Activated CD4-positive, alpha-beta memory T cell treated with anti-CD3 and anti-CD28 coated beads for 36 hours (primary cell): Measurements from ENCODE around the gene ASTN2. TPM values are rescaled to one million over a fixed set of nuclear protein-coding genes. Genes with fewer than 3 reads are reported as not detected.

ENCODE experiments used
- CTCF ChIA-PET: fragments of 350-600 bp; sonication (Branson Sonifier 250); formaldehyde crosslinking; loops from one replicate; lab custom pipeline; 2021; ENCODE audit warnings: antibody characterized with exemption, inconsistent platforms; lab: Charles Lee
- POLR2A ChIA-PET: fragments of 350-600 bp; sonication (Branson Sonifier 250); formaldehyde crosslinking; loops from one replicate; lab custom pipeline; 2021; ENCODE audit warnings: antibody characterized with exemption; lab: Charles Lee
- DNase-seq: peaks from one replicate; pipeline ENCODE4 v3.0.0-alpha.2; 2020
- H3K27ac Mint-ChIP-seq: one replicate; pipeline ENCODE4 v1.8.0; 2021; ENCODE audit warnings: mixed read lengths
- H3K27me3 Mint-ChIP-seq: one replicate; pipeline ENCODE4 v1.8.0; 2021; ENCODE audit warnings: mixed read lengths
- H3K36me3 Mint-ChIP-seq: one replicate; pipeline ENCODE4 v1.8.0; 2021; ENCODE audit warnings: mixed read lengths
- H3K4me1 Mint-ChIP-seq: one replicate; pipeline ENCODE4 v1.8.0; 2021; ENCODE audit warnings: low read depth, mixed read lengths
- H3K4me3 Mint-ChIP-seq: one replicate; pipeline ENCODE4 v1.8.0; 2021; ENCODE audit warnings: mild to moderate bottlenecking, mixed read lengths
- H3K9me3 Mint-ChIP-seq: one replicate; pipeline ENCODE4 v1.8.0; 2021; ENCODE audit warnings: mixed read lengths
- intact Hi-C: fragments of 100-400 bp; cut with micrococcal nuclease; formaldehyde crosslinking; loops from one replicate; pipeline ENCODE4 v1.15.1; 2023
- total RNA-seq, 2 experiments: library from RNA; stranded (reverse); gene quantifications; one replicate each; pipeline ENCODE4 v1.2.3, GENCODE V29; 2021

The ASTN2 gene
- total RNA-seq, 2 experiments from 2014 or later, result 3.3 to 3.4 TPM

GRCh38 chr9:116712781-116713180 is 702.1 kb downstream of the ASTN2 start:
- H3K4me3 Mint-ChIP-seq, result no peak overlapping the region
- H3K27ac Mint-ChIP-seq, result no peak overlapping the region
- H3K27me3 Mint-ChIP-seq, result no peaks in the 10 kb centered on the region
- H3K4me1 Mint-ChIP-seq, result no peaks in the 10 kb centered on the region
- CTCF ChIA-PET, result no interaction called here
- POLR2A ChIA-PET, result no interaction called here
- no peak for DNase-seq
- H3K36me3 Mint-ChIP-seq, result no peaks in the 10 kb centered on the region
- intact Hi-C loops, result no loop called here
- no peaks in the 10 kb centered on the region for H3K9me3 Mint-ChIP-seq

- no peak overlapping the region for H3K27ac Mint-ChIP-seq
- H3K4me1 Mint-ChIP-seq, result peaks cover 9% of the 10 kb centered on the region
- intact Hi-C loops, result no loop called here
- no peak overlapping the region for H3K4me3 Mint-ChIP-seq
- POLR2A ChIA-PET, result no interaction called here
- no peak for DNase-seq
- peaks cover 16% of the 10 kb centered on the region for H3K36me3 Mint-ChIP-seq
- no peaks in the 10 kb centered on the region for H3K27me3 Mint-ChIP-seq
- CTCF ChIA-PET, result no interaction called here
- no peaks in the 10 kb centered on the region for H3K9me3 Mint-ChIP-seq
Observed at GRCh38 chr9:116706310-116707290, 708.3 kb downstream of the ASTN2 start.

- Mint-ChIP-seq H3K27me3 (no peaks in the 10 kb centered on the region), H3K27ac (no peak overlapping the region), H3K36me3 (peaks cover 24% of the 10 kb centered on the region), H3K9me3 (no peaks in the 10 kb centered on the region), H3K4me1 (peaks cover 19% of the 10 kb centered on the region), H3K4me3 (no peak overlapping the region)
- ChIA-PET POLR2A (no interaction called here), CTCF (no interaction called here)
- no peak for DNase-seq
- intact Hi-C loops, result no loop called here
Observed at GRCh38 chr9:116705531-116705930, 709.3 kb downstream of the ASTN2 start.

- no peak overlapping the region for H3K27ac Mint-ChIP-seq
- ChIA-PET POLR2A (no interaction called here), CTCF (no interaction called here)
- H3K4me1 Mint-ChIP-seq, result peaks cover 28% of the 10 kb centered on the region
- intact Hi-C loops, result no loop called here
- peaks cover 35% of the 10 kb centered on the region for H3K36me3 Mint-ChIP-seq
- no peaks in the 10 kb centered on the region for H3K27me3 Mint-ChIP-seq
- no peak for DNase-seq
- no peak overlapping the region for H3K4me3 Mint-ChIP-seq
- H3K9me3 Mint-ChIP-seq, result no peaks in the 10 kb centered on the region
Observed at GRCh38 chr9:116704470-116704869, 710.4 kb downstream of the ASTN2 start.

GRCh38 chr9:116703634-116704033 is 711.2 kb downstream of the ASTN2 start:
- ChIA-PET CTCF (no interaction called here), POLR2A (no interaction called here)
- H3K4me3 Mint-ChIP-seq, result no peak overlapping the region
- no peaks in the 10 kb centered on the region for H3K27me3 Mint-ChIP-seq
- no peak for DNase-seq
- intact Hi-C loops, result no loop called here
- H3K27ac Mint-ChIP-seq, result no peak overlapping the region
- H3K9me3 Mint-ChIP-seq, result no peaks in the 10 kb centered on the region
- peaks cover 28% of the 10 kb centered on the region for H3K4me1 Mint-ChIP-seq
- H3K36me3 Mint-ChIP-seq, result peaks cover 43% of the 10 kb centered on the region

GRCh38 chr9:116701940-116702642 is 712.8 kb downstream of the ASTN2 start:
- H3K27me3 Mint-ChIP-seq, result no peaks in the 10 kb centered on the region
- ChIA-PET POLR2A (no interaction called here), CTCF (interaction anchor here (1.0 kb wide), 1 partner anchor 42 kb away, joined by 4 read pairs; no protein-coding TSS in a partner anchor)
- no peak overlapping the region for H3K4me3 Mint-ChIP-seq
- peak overlapping the region; percentile 40 for H3K27ac Mint-ChIP-seq
- DNase-seq, result no peak
- no peaks in the 10 kb centered on the region for H3K9me3 Mint-ChIP-seq
- peaks cover 58% of the 10 kb centered on the region for H3K36me3 Mint-ChIP-seq
- H3K4me1 Mint-ChIP-seq, result peaks cover 30% of the 10 kb centered on the region
- intact Hi-C loops, result loop anchor here (1.0 kb wide), 2 partner anchors 11 to 15 kb away; partner anchors contain the start of gene TRIM32

GRCh38 chr9:116700882-116701865 is 713.7 kb downstream of the ASTN2 start:
- ChIA-PET CTCF (interaction anchor here (1.0 to 1.2 kb wide), 2 partner anchors 9 to 41 kb away, joined by 3 to 4 read pairs; no protein-coding TSS in a partner anchor), POLR2A (interaction anchor here (1.0 kb wide), 1 partner anchor 15 kb away, joined by 4 read pairs; the partner anchor contains the start of gene TRIM32)
- Mint-ChIP-seq H3K4me1 (peaks cover 30% of the 10 kb centered on the region), H3K36me3 (peaks cover 56% of the 10 kb centered on the region), H3K4me3 (no peak overlapping the region), H3K27me3 (no peaks in the 10 kb centered on the region), H3K27ac (peak overlapping the region; percentile 40), H3K9me3 (no peaks in the 10 kb centered on the region)
- intact Hi-C loops, result loop anchor here (1.0 kb wide), 2 partner anchors 10 to 14 kb away; partner anchors contain the start of gene TRIM32
- DNase-seq, result no peak

- CTCF ChIA-PET, result interaction anchor here (1.2 kb wide), 1 partner anchor 10 kb away, joined by 3 read pairs; no protein-coding TSS in a partner anchor
- Mint-ChIP-seq H3K36me3 (peaks cover 55% of the 10 kb centered on the region), H3K27me3 (no peaks in the 10 kb centered on the region), H3K4me3 (no peak overlapping the region), H3K9me3 (no peaks in the 10 kb centered on the region), H3K4me1 (peaks cover 36% of the 10 kb centered on the region), H3K27ac (no peak overlapping the region)
- intact Hi-C loops, result no loop called here
- POLR2A ChIA-PET, result interaction anchor here (1.0 kb wide), 1 partner anchor 14 kb away, joined by 4 read pairs; the partner anchor contains the start of gene TRIM32
- DNase-seq, result no peak
Observed at GRCh38 chr9:116700279-116700678, 714.6 kb downstream of the ASTN2 start.

GRCh38 chr9:116697887-116698286 is 717.0 kb downstream of the ASTN2 start:
- Mint-ChIP-seq H3K36me3 (peaks cover 58% of the 10 kb centered on the region), H3K27me3 (no peaks in the 10 kb centered on the region), H3K4me3 (no peak overlapping the region), H3K27ac (no peak overlapping the region), H3K9me3 (no peaks in the 10 kb centered on the region), H3K4me1 (peaks cover 49% of the 10 kb centered on the region)
- intact Hi-C loops, result no loop called here
- POLR2A ChIA-PET, result no interaction called here
- no peak for DNase-seq
- CTCF ChIA-PET, result interaction anchor here (1.1 kb wide), 1 partner anchor 13 kb away, joined by 3 read pairs; no protein-coding TSS in a partner anchor

GRCh38 chr9:116697362-116697761 is 717.5 kb downstream of the ASTN2 start:
- Mint-ChIP-seq H3K27ac (no peak overlapping the region), H3K27me3 (no peaks in the 10 kb centered on the region), H3K4me1 (peaks cover 54% of the 10 kb centered on the region), H3K9me3 (no peaks in the 10 kb centered on the region), H3K4me3 (no peak overlapping the region), H3K36me3 (peaks cover 57% of the 10 kb centered on the region)
- ChIA-PET CTCF (interaction anchor here (1.1 kb wide), 1 partner anchor 12 kb away, joined by 3 read pairs; no protein-coding TSS in a partner anchor), POLR2A (no interaction called here)
- intact Hi-C loops, result no loop called here
- no peak for DNase-seq

GRCh38 chr9:116695438-116695837 is 719.4 kb downstream of the ASTN2 start:
- ChIA-PET POLR2A (interaction anchor here (0.6 kb wide), 1 partner anchor 396 kb away, joined by 4 read pairs; no protein-coding TSS in a partner anchor), CTCF (no interaction called here)
- no peak for DNase-seq
- no peak overlapping the region for H3K27ac Mint-ChIP-seq
- no peak overlapping the region for H3K4me3 Mint-ChIP-seq
- H3K27me3 Mint-ChIP-seq, result no peaks in the 10 kb centered on the region
- H3K4me1 Mint-ChIP-seq, result peaks cover 52% of the 10 kb centered on the region
- intact Hi-C loops, result no loop called here
- no peaks in the 10 kb centered on the region for H3K9me3 Mint-ChIP-seq
- H3K36me3 Mint-ChIP-seq, result peaks cover 41% of the 10 kb centered on the region
